K562 (cell line): ENCODE measurements around the gene PSG2. TPM values are rescaled to one million over a fixed set of nuclear protein-coding genes. Genes with fewer than 3 reads are reported as not detected.
A peak's percentile ranks its signal among the peaks of the same experiment; 100 is the strongest.
"Not testable (repeated sequence)": the region's sequence is repeated elsewhere in the genome, so short reads cannot be mapped to it uniquely, and the experiment has no call there.

Experiments used
- ATAC-seq: fragments of 200-7000 bp; cut with Tn5 transposase; 3 replicates; pipeline ENCODE4 v1.9.1; 2020; ENCODE audit warnings: moderate library complexity
- BruUV-seq: library from RNA; stranded (reverse); fragments of 400-500 nt; replicated peaks from 2 replicates; lab custom pipeline; 2021; lab: Mats Ljungman, UMichigan
- CTCF ChIA-PET: fragments of 300-600 bp; formaldehyde crosslinking; extraction: SDS; loops from one replicate; lab custom pipeline; 2021; ENCODE audit warnings: low intra/inter-chr PET ratio; lab: Yijun Ruan, JAX
- POLR2A ChIA-PET: fragments of 300-600, 350-650 bp; sonication (Branson Sonifier 250); formaldehyde crosslinking; extraction: SDS; loops from one replicate; lab custom pipeline; 2021; ENCODE audit warnings: antibody characterized with exemption, inconsistent platforms; lab: Yijun Ruan, JAX
- DNase-seq, 4 experiments: peaks; one replicate each; pipeline versions ENCODE4 v3.0.0 to v3.0.0-alpha.2; 2011 to 2018; ENCODE audit warnings: low spot score in 3 of 4, mixed read lengths in 3 of 4; ENCODE audit errors: extremely low read depth in 1 of 4
- FAIRE-seq: peaks from 2 replicates; lab custom pipeline; 2011; peaks lifted over from hg19 to GRCh38; lab: Jason Lieb, UNC
- H2AFZ ChIP-seq: 2 replicates; pipeline ENCODE4 v1.6.0; 2011; ENCODE audit warnings: low read depth, low read length, control low read depth, inconsistent platforms
- H3K27ac ChIP-seq: fragments of 200-600 bp; 3 replicates; pipeline ENCODE4 v1.8.0; 2011; ENCODE audit warnings: low read depth, mild to moderate bottlenecking, control low read depth, inconsistent platforms, low read length, moderate library complexity, mixed read lengths; ENCODE audit errors: extremely low read depth
- H3K27me3 ChIP-seq, 2 experiments: fragments of 300-600 bp in 1 of 2; 2 replicates in 1 of 2; 3 replicates in 1 of 2; pipeline versions ENCODE4 v1.6.0 to v1.8.0; 2011; ENCODE audit warnings: inconsistent platforms in 2 of 2, low read length in 2 of 2, mild to moderate bottlenecking in 1 of 2, mixed read lengths in 1 of 2, moderate library complexity in 1 of 2; ENCODE audit not compliant: control insufficient read depth in 2 of 2, insufficient read depth in 2 of 2
- H3K36me3 ChIP-seq: fragments of 300-600 bp; 3 replicates; pipeline ENCODE4 v1.8.0; 2011; ENCODE audit warnings: mild to moderate bottlenecking, low read length, inconsistent platforms; ENCODE audit not compliant: control insufficient read depth, insufficient read depth
- H3K4me1 ChIP-seq, 2 experiments: fragments of 200-600 bp in 1 of 2; replicated peaks in 1 of 2; 2 replicates in 1 of 2; 3 replicates in 1 of 2; pipeline versions ENCODE4 v1.5.1 to v1.8.0; 2011; ENCODE audit warnings: inconsistent platforms in 2 of 2, low read length in 2 of 2, mild to moderate bottlenecking in 1 of 2, mixed read lengths in 1 of 2, moderate library complexity in 1 of 2; ENCODE audit not compliant: control insufficient read depth in 2 of 2, insufficient read depth in 2 of 2
- H3K4me2 ChIP-seq: 2 replicates; pipeline ENCODE4 v1.6.1; 2011; ENCODE audit warnings: low read length, control low read depth, inconsistent platforms, mixed read lengths; ENCODE audit not compliant: insufficient read depth
- H3K4me3 ChIP-seq: fragments of 200-600 bp; sonication (generic), shearing (Covaris generic); 2 replicates; pipeline ENCODE4 v1.5.1; 2016; ENCODE audit warnings: control low read depth, inconsistent platforms
- H3K79me2 ChIP-seq: fragments of 200-600 bp; 3 replicates; pipeline ENCODE4 v1.8.0; 2011; ENCODE audit warnings: low read length, inconsistent platforms; ENCODE audit not compliant: control insufficient read depth, insufficient read depth
- H3K9ac ChIP-seq, 2 experiments: 2 replicates each; pipeline versions ENCODE4 v1.6.0 to v1.6.1; 2011; ENCODE audit warnings: low read depth in 2 of 2, low read length in 2 of 2, control low read depth in 1 of 2, inconsistent platforms in 1 of 2, mild to moderate bottlenecking in 1 of 2, mixed read lengths in 1 of 2; ENCODE audit not compliant: insufficient read depth in 1 of 2
- H3K9me1 ChIP-seq: one replicate; pipeline ENCODE4 v1.6.0; 2011; ENCODE audit warnings: inconsistent platforms, mild to moderate bottlenecking, low read length, moderate library complexity; ENCODE audit not compliant: control insufficient read depth, insufficient read depth
- H3K9me3 ChIP-seq: replicated peaks from 2 replicates; pipeline ENCODE4 v1.5.1; 2011; ENCODE audit warnings: low read depth, low read length, inconsistent platforms; ENCODE audit not compliant: control insufficient read depth, insufficient read depth
- H4K20me1 ChIP-seq: replicated peaks from 2 replicates; pipeline ENCODE4 v1.6.1; 2011; ENCODE audit warnings: low read length, inconsistent platforms, mixed read lengths; ENCODE audit not compliant: control insufficient read depth, insufficient read depth
- WGBS: fragments of 100-300 bp; shearing (Covaris generic); methylation state at CpG from one replicate; pipeline ENCODE4 v1.1.6; 2016; ENCODE audit warnings: low coverage, mixed read lengths; ENCODE audit not compliant: insufficient coverage; ENCODE audit errors: missing lambda C conversion rate; 5-methylcytosine and 5-hydroxymethylcytosine counted together
- in situ Hi-C: fragments of 300-500 bp; cut with MboI; formaldehyde crosslinking; loops from 4 replicates; pipeline ENCODE4 v1.15.0; 2018; ENCODE audit warnings: inconsistent platforms, mixed read lengths
- intact Hi-C: fragments of 100-400 bp; cut with micrococcal nuclease; formaldehyde crosslinking; loops from 2 replicates; pipeline ENCODE4 v1.14.2; 2022
- polyA plus RNA-seq, 8 experiments: library from polyadenylated mRNA; depleted of rRNA in 4 of 8; stranded (reverse) in 5 of 8; unstranded in 3 of 8; fragments of >200 nt; fragmentation: Nextera tagmentation in 2 of 8; fragmentation: Illumina TruSeq in 1 of 8; extraction: Ambion mirVana in 2 of 8; extraction: Trizol in 1 of 8; gene quantifications; 2 replicates each; pipeline versions ENCODE4 v1.2.1 to v1.2.3, GENCODE V29; 2011 to 2014; ENCODE audit warnings: inconsistent platforms in 1 of 8, missing spikeins in 1 of 8
- total RNA-seq, 7 experiments: library from RNA; depleted of rRNA in 6 of 7; stranded (reverse); fragments of >200 nt in 6 of 7; fragmentation: Illumina TruSeq in 2 of 7; extraction: Trizol in 2 of 7; gene quantifications; 2 replicates each; pipeline versions ENCODE4 v1.2.1 to v1.2.3, GENCODE V29; 2011 to 2021; ENCODE audit warnings: low replicate concordance in 1 of 7
- TF ChIP-seq, protein P1 (sequence below), 3 experiments: IDR thresholded peaks in 2 of 3; conservative IDR thresholded peaks in 1 of 3; 2 replicates each; pipeline ENCODE4 v1.5.1; 2011 to 2012; ENCODE audit warnings: low read length in 3 of 3, mild to moderate bottlenecking in 3 of 3, control low read depth in 2 of 3, improper control_type of control experiment in 1 of 3, inconsistent platforms in 1 of 3, low read depth in 1 of 3, mixed read lengths in 1 of 3, moderate library complexity in 1 of 3; ENCODE audit not compliant: insufficient read depth in 2 of 3

Gene PSG2
- total and polyA plus RNA-seq, 9 of the 15 experiments (the other 6 are each of a cell fraction or from before 2014, with no cell fraction given): not detected

DNA sequence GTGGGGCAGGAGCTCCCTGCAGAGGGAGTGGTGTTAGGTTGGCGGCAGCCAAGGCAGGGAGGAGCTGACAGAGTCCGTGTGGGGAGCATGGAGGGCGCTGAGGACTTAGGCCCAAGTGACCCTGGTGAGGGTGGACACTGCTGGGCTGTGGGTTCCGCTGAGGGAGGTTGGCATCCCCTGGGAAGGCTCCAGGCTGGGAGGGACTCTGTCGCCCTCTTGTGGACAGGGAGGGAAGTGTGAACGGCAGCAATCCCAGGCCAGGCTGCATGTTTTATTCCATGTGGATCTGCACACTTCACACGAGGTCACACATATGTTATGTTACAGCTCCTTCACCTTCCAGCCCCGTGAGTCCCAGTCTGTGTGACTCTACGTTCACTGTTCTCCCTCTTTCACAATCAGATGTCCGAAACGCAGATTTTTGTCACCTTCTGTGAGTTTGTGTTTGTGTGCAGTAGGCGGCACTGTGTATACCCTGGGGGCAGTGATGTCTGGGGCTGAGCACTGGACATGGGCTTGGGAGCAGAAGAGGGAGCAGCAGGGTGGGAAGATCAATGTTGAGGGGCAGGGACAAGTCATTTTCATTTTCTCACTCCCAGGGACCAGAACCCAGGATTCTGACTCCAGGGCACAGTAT, 1.8 kb upstream of the PSG2 start:
- intact Hi-C loops, ATAC-seq, H3K9me1 ChIP-seq, H3K36me3 ChIP-seq, CTCF ChIA-PET, H3K27ac ChIP-seq, H3K4me3 ChIP-seq, POLR2A ChIA-PET, BruUV-seq, in situ Hi-C loops, H3K9me3 ChIP-seq, H3K9ac ChIP-seq, H3K4me1 ChIP-seq, H3K27me3 ChIP-seq, H4K20me1 ChIP-seq, H2AFZ ChIP-seq, H3K4me2 ChIP-seq, H3K79me2 ChIP-seq: not testable (repeated sequence)
- peak in 1 of 4 experiments; percentile 37 for DNase-seq
- TF ChIP-seq, protein P1, sequence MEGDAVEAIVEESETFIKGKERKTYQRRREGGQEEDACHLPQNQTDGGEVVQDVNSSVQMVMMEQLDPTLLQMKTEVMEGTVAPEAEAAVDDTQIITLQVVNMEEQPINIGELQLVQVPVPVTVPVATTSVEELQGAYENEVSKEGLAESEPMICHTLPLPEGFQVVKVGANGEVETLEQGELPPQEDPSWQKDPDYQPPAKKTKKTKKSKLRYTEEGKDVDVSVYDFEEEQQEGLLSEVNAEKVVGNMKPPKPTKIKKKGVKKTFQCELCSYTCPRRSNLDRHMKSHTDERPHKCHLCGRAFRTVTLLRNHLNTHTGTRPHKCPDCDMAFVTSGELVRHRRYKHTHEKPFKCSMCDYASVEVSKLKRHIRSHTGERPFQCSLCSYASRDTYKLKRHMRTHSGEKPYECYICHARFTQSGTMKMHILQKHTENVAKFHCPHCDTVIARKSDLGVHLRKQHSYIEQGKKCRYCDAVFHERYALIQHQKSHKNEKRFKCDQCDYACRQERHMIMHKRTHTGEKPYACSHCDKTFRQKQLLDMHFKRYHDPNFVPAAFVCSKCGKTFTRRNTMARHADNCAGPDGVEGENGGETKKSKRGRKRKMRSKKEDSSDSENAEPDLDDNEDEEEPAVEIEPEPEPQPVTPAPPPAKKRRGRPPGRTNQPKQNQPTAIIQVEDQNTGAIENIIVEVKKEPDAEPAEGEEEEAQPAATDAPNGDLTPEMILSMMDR (IDR thresholded peaks at IDR 0.05 in 2 of 3, conservative IDR thresholded peaks at IDR 0.05 in 1 of 3; ENCODE audit: insufficient read depth in 2 of 3, low read depth in 1 of 3, low read length in 3 of 3): peak; percentile 29 to 60 (median 38)
- FAIRE-seq: peak; percentile 66
- WGBS: 2% methylated on average over 12 of the region's 12 CpGs

DNA sequence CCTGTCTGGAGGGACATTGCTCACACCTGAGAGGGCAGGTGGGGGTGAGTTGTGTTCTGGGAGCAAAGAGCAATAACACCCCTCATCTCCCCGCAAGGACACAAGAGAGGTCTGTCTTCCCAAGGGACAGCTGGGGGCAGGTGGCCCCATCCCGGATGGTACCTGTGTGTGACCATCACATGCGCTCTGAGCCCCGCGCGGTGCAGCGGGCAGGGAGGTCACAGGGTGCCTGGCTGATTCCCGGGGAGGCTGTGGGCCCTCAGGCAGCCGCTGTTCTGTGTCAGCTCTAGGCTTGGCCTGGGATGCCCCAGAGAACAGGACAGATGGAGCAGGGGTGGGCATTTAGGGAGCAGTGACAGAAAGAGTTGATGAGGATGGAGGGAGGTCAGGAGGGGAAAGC, 1.2 kb upstream of the PSG2 start:
- H3K4me3 ChIP-seq, DNase-seq, CTCF ChIA-PET, intact Hi-C loops, H3K27ac ChIP-seq, H3K79me2 ChIP-seq, POLR2A ChIA-PET, H3K9me1 ChIP-seq, in situ Hi-C loops, H4K20me1 ChIP-seq, H3K9ac ChIP-seq, H3K4me1 ChIP-seq, H3K27me3 ChIP-seq, H2AFZ ChIP-seq, H3K4me2 ChIP-seq, H3K36me3 ChIP-seq, BruUV-seq, ATAC-seq, FAIRE-seq, H3K9me3 ChIP-seq: not testable (repeated sequence)
- WGBS: 0% methylated on average over 9 of the region's 9 CpGs
